GM21390 (cell line): ENCODE measurements around the gene SH2D4B.
"Not testable (repeated sequence)": the region's sequence is repeated elsewhere in the genome, so short reads cannot be mapped to it uniquely, and the experiment has no call there.

ENCODE experiments used
- ATAC-seq: cut with Tn5 transposase; IDR thresholded peaks from one replicate; pipeline ENCODE4 v1.9.1; 2021; ENCODE audit not compliant: unreplicated experiment

The SH2D4B gene

GRCh38 chr10:80542053-80542452 lies 4.4 kb downstream of the SH2D4B start:
- no peak for ATAC-seq

- no peak for ATAC-seq
Observed at GRCh38 chr10:80542652-80543318, 5.1 kb downstream of the SH2D4B start.

GRCh38 chr10:80543319-80543672 lies 5.6 kb downstream of the SH2D4B start:
- not testable (repeated sequence) for ATAC-seq

GRCh38 chr10:80544316-80544953 lies 6.7 kb downstream of the SH2D4B start:
- ATAC-seq = no peak

GRCh38 chr10:80545258-80545881 lies 7.7 kb downstream of the SH2D4B start:
- no peak for ATAC-seq

- no peak for ATAC-seq
Observed at GRCh38 chr10:80552151-80552646, 14.5 kb downstream of the SH2D4B start.

- no peak for ATAC-seq
Observed at GRCh38 chr10:80553436-80553835, 15.7 kb downstream of the SH2D4B start.

GRCh38 chr10:80554050-80554449 lies 16.3 kb downstream of the SH2D4B start:
- ATAC-seq = no peak

- ATAC-seq = no peak
Observed at GRCh38 chr10:80555415-80555814, 17.7 kb downstream of the SH2D4B start.

GRCh38 chr10:80561950-80562349 lies 24.2 kb downstream of the SH2D4B start:
- no peak for ATAC-seq

- no peak for ATAC-seq
Observed at GRCh38 chr10:80567292-80567691, 29.6 kb downstream of the SH2D4B start.

- ATAC-seq = no peak
Observed at GRCh38 chr10:80569131-80569895, 31.6 kb downstream of the SH2D4B start.

- ATAC-seq = no peak
Observed at GRCh38 chr10:80571352-80571751, 33.6 kb downstream of the SH2D4B start.

- ATAC-seq = no peak
Observed at GRCh38 chr10:80579181-80579763, 41.6 kb downstream of the SH2D4B start.

- no peak for ATAC-seq
Observed at GRCh38 chr10:80579849-80580637, 42.3 kb downstream of the SH2D4B start.

GRCh38 chr10:80580638-80581468 lies 43.2 kb downstream of the SH2D4B start:
- ATAC-seq = no peak

- no peak for ATAC-seq
Observed at GRCh38 chr10:80581469-80581835, 43.8 kb downstream of the SH2D4B start.

GRCh38 chr10:80582286-80582960 lies 44.7 kb downstream of the SH2D4B start:
- ATAC-seq = no peak

GRCh38 chr10:80583685-80584084 lies 46.0 kb downstream of the SH2D4B start:
- no peak for ATAC-seq
